ENCODE data around the gene PHOX2A.
"Not testable (repeated sequence)": the region's sequence is repeated elsewhere in the genome, so short reads cannot be mapped to it uniquely, and the experiment has no call there.

PHOX2A gene

GRCh38 chr11:72280037-72280436, 36.1 kb upstream of the PHOX2A start:
- DNase-seq (ENCODE audit: insufficient read length, low spot score) (no peak), FAIRE-seq (no peak)
- TF ChIP-seq CTCF (IDR thresholded peaks at IDR 0.05; ENCODE audit: insufficient read depth, missing control alignments) = no peak

GRCh38 chr11:72278905-72279304, 34.9 kb upstream of the PHOX2A start:
- no peak for DNase-seq (ENCODE audit: insufficient read length, low spot score)
- no peak for TF ChIP-seq CTCF (IDR thresholded peaks at IDR 0.05; ENCODE audit: insufficient read depth, missing control alignments)
- FAIRE-seq = no peak

- no peak for FAIRE-seq
- DNase-seq (ENCODE audit: insufficient read length, low spot score) = no peak
- TF ChIP-seq CTCF (IDR thresholded peaks at IDR 0.05; ENCODE audit: insufficient read depth, missing control alignments) = no peak
These were observed 30.5 kb upstream of the PHOX2A start for GRCh38 chr11:72274435-72274834.

GRCh38 chr11:72271980-72272379, 28.0 kb upstream of the PHOX2A start:
- no peak for DNase-seq (ENCODE audit: insufficient read length, low spot score)
- no peak for TF ChIP-seq CTCF (IDR thresholded peaks at IDR 0.05; ENCODE audit: insufficient read depth, missing control alignments)
- no peak for FAIRE-seq

- FAIRE-seq (no peak), DNase-seq (ENCODE audit: insufficient read length, low spot score) (no peak)
- TF ChIP-seq CTCF (IDR thresholded peaks at IDR 0.05; ENCODE audit: insufficient read depth, missing control alignments) = no peak
These were observed 24.1 kb upstream of the PHOX2A start for GRCh38 chr11:72267956-72268617.

- not testable (repeated sequence) for DNase-seq (ENCODE audit: insufficient read length, low spot score); FAIRE-seq
These were observed 23.0 kb upstream of the PHOX2A start for GRCh38 chr11:72266960-72267359.

- TF ChIP-seq CTCF (IDR thresholded peaks at IDR 0.05; ENCODE audit: insufficient read depth, missing control alignments) = no peak
- DNase-seq (ENCODE audit: insufficient read length, low spot score) = no peak
- FAIRE-seq = no peak
These were observed 22.0 kb upstream of the PHOX2A start for GRCh38 chr11:72265951-72266350.

GRCh38 chr11:72263361-72263760, 19.4 kb upstream of the PHOX2A start:
- FAIRE-seq = no peak
- DNase-seq (ENCODE audit: insufficient read length, low spot score) = no peak

More at GRCh38 chr11:72263361-72263760, 19.4 kb upstream of the PHOX2A start:
- no peak for TF ChIP-seq CTCF (IDR thresholded peaks at IDR 0.05; ENCODE audit: insufficient read depth, missing control alignments)

Data from D721Med (cell line).